Stimulated activated effector memory CD8-positive, alpha-beta T cell treated with anti-CD3 and anti-CD28 coated beads, Interleukin-12 subunit alpha, Interleukin-12 subunit beta, amount 100 ng/mL, for 72 hours (primary cell): Measurements from ENCODE around the gene MBNL2.
A peak's percentile ranks its signal among the peaks of the same experiment; 100 is the strongest.

Experiments
- ATAC-seq: fragments of 150-1000 bp; cut with Tn5 transposase; 2 replicates; pipeline ENCODE4 v1.10.0; 2021
- DNase-seq, 2 donors: peaks; one replicate each; pipeline ENCODE4 v3.0.0; 2021 to 2022; ENCODE audit warnings: low spot score in 2 of 2
- H3K27ac Mint-ChIP-seq: one replicate; pipeline ENCODE4 v1.8.0; 2022; ENCODE audit warnings: mild to moderate bottlenecking, mixed read lengths
- H3K36me3 Mint-ChIP-seq: one replicate; pipeline ENCODE4 v1.8.0; 2022; ENCODE audit warnings: mild to moderate bottlenecking, mixed read lengths
- H3K4me1 Mint-ChIP-seq: one replicate; pipeline ENCODE4 v1.8.0; 2022; ENCODE audit warnings: mixed read lengths
- H3K4me3 Mint-ChIP-seq: one replicate; pipeline ENCODE4 v1.8.0; 2022; ENCODE audit warnings: mild to moderate bottlenecking, mixed read lengths
- H3K9me3 Mint-ChIP-seq: one replicate; pipeline ENCODE4 v1.8.0; 2022; ENCODE audit warnings: mixed read lengths

MBNL2 gene

DNA sequence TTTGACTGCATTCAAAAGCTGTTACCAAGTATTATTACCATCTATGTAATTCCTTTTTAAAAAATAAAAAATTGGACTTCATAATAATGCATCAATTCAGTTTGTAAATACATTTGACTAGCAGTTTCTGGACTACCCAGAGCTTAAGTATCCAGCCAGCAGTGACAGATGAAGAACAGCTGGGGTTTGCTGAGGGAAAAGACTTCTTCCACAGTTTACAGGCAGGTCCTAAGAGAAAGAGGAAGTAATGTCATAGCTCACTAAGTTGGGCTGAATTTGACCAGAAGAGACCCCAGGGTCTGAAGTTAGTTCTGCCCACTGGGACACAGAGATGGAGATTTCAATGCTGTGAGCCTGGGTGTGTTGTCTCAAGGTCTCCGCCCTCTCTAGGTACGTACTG, 96.4 kb downstream of the MBNL2 start:
- Mint-ChIP-seq H3K36me3 (no peaks in the 10 kb centered on the region), H3K9me3 (no peaks in the 10 kb centered on the region), H3K4me1 (peaks cover 55% of the 10 kb centered on the region), H3K27ac (no peak overlapping the region), H3K4me3 (no peak overlapping the region)
- DNase-seq (no peak), ATAC-seq (no peak)

DNA sequence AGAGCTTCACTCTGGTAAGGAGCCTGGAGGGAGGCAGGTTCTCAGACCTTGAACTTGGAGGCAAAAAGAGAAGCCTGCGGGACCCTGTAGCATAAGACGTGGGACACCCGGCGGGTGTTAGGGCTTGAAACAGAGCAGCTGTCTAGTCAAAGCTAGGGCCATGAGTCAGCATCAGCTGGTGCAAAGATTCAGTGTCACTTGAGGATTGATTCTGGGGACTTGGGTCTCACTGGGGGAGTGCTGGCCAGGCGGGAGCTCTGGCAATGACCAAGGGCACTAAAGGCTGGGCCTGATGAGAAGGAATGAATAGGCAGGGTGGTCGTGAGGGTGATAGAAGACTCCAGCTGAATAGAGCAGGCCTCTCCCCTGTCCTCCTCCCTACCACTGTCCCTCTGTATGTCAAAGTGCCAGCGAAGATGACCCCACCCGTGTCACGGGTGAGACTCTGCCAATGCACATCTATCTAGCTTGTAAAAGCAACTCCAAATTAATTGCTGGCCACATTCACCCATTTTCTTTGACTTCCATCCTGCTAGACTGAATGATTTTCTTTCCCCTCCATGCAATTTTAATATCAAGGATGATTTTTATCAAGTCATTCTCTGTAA, 97.1 kb downstream of the MBNL2 start:
- Mint-ChIP-seq H3K36me3 (no peaks in the 10 kb centered on the region), H3K9me3 (no peaks in the 10 kb centered on the region), H3K4me3 (no peak overlapping the region), H3K27ac (peak overlapping the region; percentile 6), H3K4me1 (peaks cover 55% of the 10 kb centered on the region)
- ATAC-seq (no peak), DNase-seq (no peak)

DNA sequence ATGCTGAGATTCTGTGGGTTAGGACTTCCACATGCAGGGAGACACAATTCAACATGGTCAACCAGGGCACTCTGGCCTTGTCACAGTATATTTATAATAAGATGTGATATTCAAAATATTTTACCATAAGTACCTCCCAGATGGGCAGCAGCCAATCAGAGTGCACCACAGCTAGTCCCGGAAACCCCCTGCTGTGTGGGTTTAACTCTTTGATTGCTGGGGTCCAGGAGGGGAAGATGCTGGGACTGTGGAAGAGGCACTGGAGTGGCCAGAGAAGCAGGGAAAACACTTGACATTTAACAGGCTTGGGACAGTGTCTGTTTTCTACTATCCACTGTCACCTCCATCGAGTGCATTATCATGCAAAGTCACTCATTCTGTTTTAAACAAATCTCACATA, 99.0 kb downstream of the MBNL2 start:
- H3K9me3 Mint-ChIP-seq, result no peaks in the 10 kb centered on the region
- peak overlapping the region; percentile 36 for H3K27ac Mint-ChIP-seq
- H3K4me3 Mint-ChIP-seq, result no peak overlapping the region
- H3K36me3 Mint-ChIP-seq, result no peaks in the 10 kb centered on the region
- peaks cover 50% of the 10 kb centered on the region for H3K4me1 Mint-ChIP-seq
- DNase-seq (no peak), ATAC-seq (no peak)

DNA sequence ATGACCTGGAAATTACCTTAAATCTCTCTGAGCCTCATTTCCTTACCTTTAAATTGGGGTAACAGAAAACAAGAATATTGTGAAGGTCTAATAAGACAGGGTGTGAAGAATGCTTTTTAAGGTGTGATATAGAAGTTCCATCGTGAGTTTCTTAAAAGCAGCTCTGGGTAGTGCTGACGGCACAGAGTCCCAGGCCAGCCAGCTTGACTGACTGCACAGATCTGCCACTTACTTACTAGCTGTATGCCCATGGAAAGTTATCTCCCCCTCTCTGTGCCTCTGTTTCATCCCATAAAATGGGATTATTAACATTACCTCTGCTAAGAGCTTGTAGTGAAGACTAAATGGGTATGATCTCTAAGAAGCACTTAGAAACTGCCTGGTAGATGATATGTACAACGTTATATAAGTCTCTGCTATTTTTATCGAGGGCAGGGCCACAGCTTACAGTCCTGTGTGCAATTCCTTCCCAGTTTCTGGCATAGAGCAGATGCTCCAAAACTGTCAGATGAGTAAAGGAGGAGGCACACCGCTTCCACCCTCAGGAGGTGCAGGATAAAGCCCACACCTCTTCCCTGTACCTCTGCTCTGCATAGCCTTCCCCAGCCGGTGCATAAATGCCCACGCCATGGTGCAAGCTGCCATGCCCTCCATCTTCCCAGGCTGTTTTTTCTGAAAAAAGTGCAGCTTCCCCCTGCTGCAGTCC, 99.6 kb downstream of the MBNL2 start:
- no peak for ATAC-seq
- DNase-seq, result no peak
- H3K36me3 Mint-ChIP-seq, result no peaks in the 10 kb centered on the region
- H3K4me3 Mint-ChIP-seq, result no peak overlapping the region
- H3K4me1 Mint-ChIP-seq, result peaks cover 44% of the 10 kb centered on the region
- H3K27ac Mint-ChIP-seq, result peak overlapping the region; percentile 36
- H3K9me3 Mint-ChIP-seq, result no peaks in the 10 kb centered on the region

DNA sequence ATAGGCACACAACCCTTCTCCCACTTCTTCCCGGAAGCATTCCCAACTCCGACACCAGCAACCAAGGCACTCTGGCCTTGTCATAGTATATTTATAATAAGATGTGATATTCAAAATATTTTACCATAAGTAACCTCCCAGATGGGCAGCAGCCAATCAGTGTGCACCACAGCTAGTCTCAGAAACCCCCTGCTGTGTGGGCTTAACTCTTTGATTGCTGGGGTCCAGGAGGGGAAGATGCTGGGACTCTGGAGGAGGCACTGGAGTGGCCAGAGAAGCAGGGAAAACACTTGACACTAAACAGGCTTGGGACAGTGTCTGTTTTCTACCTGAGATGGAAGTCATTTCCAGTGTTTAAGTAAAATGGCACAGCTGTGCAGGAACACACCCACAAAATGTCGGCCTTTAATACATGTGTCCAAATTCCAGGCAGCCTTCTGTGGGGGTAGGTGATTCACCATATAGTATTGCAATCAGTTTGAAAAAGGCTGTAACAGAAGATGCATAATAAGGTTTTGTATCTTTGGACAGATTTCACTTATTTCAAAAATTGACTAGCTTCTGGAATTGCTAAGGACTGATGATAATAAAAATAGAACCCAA, 100.7 kb downstream of the MBNL2 start:
- Mint-ChIP-seq H3K36me3 (no peaks in the 10 kb centered on the region), H3K4me1 (peaks cover 52% of the 10 kb centered on the region), H3K4me3 (no peak overlapping the region), H3K27ac (no peak overlapping the region), H3K9me3 (no peaks in the 10 kb centered on the region)
- DNase-seq, result no peak
- no peak for ATAC-seq

DNA sequence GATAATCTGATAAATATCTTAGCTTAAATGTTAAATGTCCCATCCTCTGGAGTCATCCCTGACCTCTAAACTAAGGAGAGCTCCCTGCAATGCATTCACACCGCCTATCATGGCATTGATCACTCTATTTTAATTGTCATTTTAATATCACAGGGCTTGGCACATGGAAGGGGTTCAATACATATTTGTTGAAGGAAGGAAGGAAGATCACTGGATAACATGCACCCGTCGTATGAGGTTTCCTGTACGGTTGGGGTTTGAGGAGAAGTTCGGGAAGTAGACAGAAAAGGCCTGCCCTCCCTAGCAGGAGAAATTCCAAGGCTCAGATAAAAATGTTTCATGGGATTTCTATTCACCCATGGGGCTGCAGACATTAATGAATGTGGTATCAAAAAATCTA, 102.0 kb downstream of the MBNL2 start:
- no peak for ATAC-seq
- no peaks in the 10 kb centered on the region for H3K9me3 Mint-ChIP-seq
- no peak overlapping the region for H3K4me3 Mint-ChIP-seq
- no peak for DNase-seq
- H3K27ac Mint-ChIP-seq, result no peak overlapping the region
- peaks cover 46% of the 10 kb centered on the region for H3K4me1 Mint-ChIP-seq
- no peaks in the 10 kb centered on the region for H3K36me3 Mint-ChIP-seq

DNA sequence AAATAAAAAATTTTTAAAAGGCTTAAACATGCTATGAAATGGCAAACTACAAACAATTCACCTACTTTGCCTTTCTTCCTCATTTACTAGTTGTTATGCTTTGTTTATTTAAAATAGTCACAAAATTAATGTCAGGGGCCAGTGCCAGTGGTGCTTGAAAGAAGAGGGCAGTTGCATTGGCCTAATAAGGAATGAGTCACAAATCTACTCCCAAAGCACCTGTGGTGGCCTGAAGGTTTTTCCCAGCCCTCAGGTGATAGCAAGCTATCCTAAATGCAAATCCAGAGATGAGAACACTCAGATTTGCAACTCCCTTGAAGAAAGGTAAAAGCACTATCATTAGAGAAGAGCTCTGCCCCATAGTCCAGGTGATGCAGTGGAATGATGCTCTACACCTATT, 103.6 kb downstream of the MBNL2 start:
- Mint-ChIP-seq H3K4me1 (peaks cover 57% of the 10 kb centered on the region), H3K9me3 (no peaks in the 10 kb centered on the region), H3K36me3 (no peaks in the 10 kb centered on the region), H3K27ac (no peak overlapping the region), H3K4me3 (no peak overlapping the region)
- ATAC-seq (no peak), DNase-seq (no peak)

DNA sequence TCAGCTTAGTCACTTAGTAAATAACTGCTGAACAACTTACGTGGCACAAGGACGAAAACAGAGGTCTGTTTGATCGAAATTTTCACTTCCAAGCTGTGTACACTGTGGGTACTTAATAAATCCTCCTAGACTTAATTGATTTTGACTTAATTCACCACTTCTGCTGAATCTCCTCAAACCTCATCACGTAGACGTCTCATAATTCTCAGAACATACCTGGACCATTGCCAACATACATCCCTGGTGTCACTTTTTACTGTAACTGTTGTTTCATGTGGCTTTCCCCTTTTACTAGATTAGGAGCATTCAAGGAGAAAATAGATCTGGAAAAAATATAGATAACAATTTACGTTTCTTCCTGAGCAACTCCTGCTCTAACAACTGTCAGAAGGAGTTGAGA, 105.0 kb downstream of the MBNL2 start:
- H3K9me3 Mint-ChIP-seq, result no peaks in the 10 kb centered on the region

DNA sequence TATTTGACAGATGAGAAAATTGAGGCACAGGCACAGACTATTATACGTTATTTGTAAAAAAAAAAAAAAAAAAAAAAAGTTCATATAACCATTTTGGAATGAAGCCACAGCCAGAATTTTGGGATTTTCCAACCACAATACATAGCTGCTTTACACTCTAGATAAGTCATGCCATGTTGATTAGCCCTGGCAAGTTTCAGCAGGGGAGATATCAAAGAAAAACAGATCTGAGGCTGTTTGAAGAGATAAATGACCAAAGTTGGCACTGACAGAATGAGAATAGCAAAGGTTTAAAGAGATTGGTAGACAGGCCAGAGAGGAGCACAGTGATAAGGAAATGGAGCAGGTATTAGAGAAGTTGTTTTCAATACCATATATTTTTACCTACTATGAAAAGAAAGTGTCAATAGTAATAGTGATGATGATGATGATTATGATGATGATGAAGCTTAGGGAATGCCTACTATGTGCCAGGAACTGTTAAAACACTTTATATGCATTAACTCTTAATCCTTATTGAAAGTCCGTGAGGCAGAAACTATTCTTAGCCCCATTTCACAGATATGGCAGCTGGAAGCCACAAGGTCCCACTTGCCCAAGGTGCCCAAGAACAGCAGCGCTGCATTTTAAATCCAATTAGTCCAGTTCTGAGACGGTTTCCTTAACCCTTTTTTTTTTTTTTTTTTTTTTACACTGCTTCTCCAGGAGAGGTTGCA, 105.5 kb downstream of the MBNL2 start:
- Mint-ChIP-seq H3K4me3 (no peak overlapping the region), H3K27ac (peak overlapping the region; percentile 23), H3K4me1 (peaks cover 41% of the 10 kb centered on the region), H3K36me3 (no peaks in the 10 kb centered on the region), H3K9me3 (no peaks in the 10 kb centered on the region)
- ATAC-seq, result no peak
- DNase-seq, result no peak

More for the DNA sequence above, 105.0 kb downstream of the MBNL2 start:
- H3K4me3 Mint-ChIP-seq, result no peak overlapping the region
- DNase-seq (no peak), ATAC-seq (no peak)
- peaks cover 47% of the 10 kb centered on the region for H3K4me1 Mint-ChIP-seq
- peak overlapping the region; percentile 23 for H3K27ac Mint-ChIP-seq
- no peaks in the 10 kb centered on the region for H3K36me3 Mint-ChIP-seq

DNA sequence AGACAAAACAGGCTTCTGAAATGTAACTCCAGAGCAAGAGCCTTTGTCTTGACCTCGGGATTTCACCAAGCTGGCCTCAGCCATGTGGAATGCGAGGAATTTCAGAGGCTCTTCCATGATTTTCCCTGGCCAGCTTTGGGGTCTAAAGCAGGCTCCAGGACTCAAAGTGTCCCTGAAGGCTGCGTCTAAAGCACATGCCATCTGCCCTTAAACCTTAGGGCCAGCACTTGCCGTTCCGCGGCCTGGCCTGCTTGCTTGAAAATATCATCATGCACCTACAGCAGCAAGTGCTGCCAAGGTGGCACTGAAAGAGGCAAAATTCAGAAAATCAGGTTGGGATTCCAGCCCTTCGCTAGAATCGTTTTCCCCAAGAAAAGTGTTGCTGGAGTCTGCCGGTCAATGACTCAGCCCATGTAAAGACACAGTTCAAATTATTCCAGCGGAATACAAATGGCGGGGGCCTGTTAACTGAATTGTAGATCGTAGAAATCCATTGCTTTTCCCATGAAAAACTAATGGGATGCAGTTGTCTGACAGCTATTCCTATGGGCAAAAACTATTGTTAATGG, 106.2 kb downstream of the MBNL2 start:
- DNase-seq, result no peak
- Mint-ChIP-seq H3K9me3 (no peaks in the 10 kb centered on the region), H3K27ac (peak overlapping the region; percentile 23), H3K4me1 (peaks cover 39% of the 10 kb centered on the region), H3K4me3 (no peak overlapping the region), H3K36me3 (no peaks in the 10 kb centered on the region)
- no peak for ATAC-seq

DNA sequence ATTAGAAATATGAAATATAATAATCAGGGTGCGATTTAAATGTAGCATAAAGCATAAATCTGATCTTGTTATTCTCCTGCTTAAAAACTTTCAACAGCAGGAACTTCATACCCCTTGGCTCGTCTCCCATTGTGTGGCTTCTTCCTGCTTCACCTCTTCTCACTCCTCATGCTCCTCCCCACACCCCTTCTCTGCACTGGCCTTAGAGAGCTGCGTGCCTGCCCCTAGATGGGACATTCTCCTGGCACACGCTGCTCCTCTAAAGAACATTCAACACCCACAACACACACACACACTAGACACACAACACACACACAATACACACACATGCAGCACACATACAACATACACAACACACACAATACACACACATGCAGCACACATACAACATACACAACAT, 107.2 kb downstream of the MBNL2 start:
- no peak for ATAC-seq
- Mint-ChIP-seq H3K4me1 (peaks cover 34% of the 10 kb centered on the region), H3K36me3 (peaks cover 2% of the 10 kb centered on the region), H3K9me3 (no peaks in the 10 kb centered on the region), H3K27ac (peak overlapping the region; percentile 49), H3K4me3 (no peak overlapping the region)
- no peak for DNase-seq

DNA sequence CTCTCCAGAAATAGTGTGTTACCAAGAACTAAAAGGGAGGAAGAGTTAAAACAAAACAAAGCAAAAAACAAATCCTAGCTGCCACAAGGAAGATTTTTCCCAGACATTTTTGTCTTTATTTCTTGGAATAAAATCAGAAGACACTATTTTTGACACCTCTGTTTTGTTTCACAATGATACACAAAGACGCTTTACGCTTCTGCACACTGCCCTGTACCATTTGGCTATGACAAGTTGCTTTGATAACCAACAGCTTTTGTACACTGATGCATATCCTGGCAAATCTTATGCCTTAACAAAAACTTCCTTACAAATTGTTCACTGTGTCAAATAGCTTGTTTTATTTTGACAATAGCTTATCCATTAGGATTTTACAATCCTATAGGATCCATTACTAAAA, 108.3 kb downstream of the MBNL2 start:
- H3K27ac Mint-ChIP-seq, result no peak overlapping the region
- no peaks in the 10 kb centered on the region for H3K9me3 Mint-ChIP-seq
- ATAC-seq (no peak), DNase-seq (no peak)
- H3K4me1 Mint-ChIP-seq, result peaks cover 26% of the 10 kb centered on the region
- H3K4me3 Mint-ChIP-seq, result no peak overlapping the region
- H3K36me3 Mint-ChIP-seq, result peaks cover 13% of the 10 kb centered on the region

DNA sequence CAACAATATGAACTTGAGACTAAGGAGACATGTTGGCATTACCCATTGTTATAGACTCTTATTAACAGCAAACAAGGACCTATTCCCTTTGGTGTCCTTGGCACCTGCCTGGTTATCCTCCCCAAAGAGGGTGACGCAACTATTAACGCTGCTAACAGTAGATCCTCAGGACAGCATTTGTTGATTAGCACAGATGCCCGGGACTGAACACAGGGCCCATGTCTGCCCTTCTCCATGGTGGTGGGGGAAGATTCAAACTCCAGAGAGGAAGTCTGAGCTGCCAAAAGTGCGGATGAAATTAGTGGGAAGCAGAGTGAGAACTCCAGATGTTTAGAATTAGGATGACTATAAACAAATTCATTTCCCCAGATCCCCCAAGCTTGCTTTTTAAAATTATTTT, 110.6 kb downstream of the MBNL2 start:
- Mint-ChIP-seq H3K4me3 (no peak overlapping the region), H3K9me3 (no peaks in the 10 kb centered on the region), H3K4me1 (peaks cover 16% of the 10 kb centered on the region), H3K27ac (no peak overlapping the region), H3K36me3 (peaks cover 15% of the 10 kb centered on the region)
- DNase-seq, result no peak
- ATAC-seq, result no peak

DNA sequence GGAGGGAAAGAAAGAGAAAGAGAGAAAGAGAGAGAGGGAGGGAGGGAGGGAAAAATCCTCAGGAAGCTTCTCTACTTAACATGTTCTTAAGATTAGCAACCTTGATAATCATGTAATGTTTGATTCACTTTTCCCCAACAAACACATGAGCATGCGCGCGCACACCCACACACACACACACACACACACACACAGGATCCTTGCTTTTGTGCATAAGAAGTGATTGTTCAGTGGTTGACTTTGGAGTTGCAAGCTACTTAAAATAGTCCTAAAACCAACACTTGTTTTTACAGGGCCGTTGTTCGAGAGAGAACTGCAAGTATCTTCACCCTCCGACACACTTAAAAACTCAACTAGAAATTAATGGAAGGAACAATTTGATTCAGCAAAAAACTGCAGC, 111.8 kb downstream of the MBNL2 start:
- no peak overlapping the region for H3K27ac Mint-ChIP-seq
- no peaks in the 10 kb centered on the region for H3K9me3 Mint-ChIP-seq
- no peak for ATAC-seq
- peaks cover 15% of the 10 kb centered on the region for H3K4me1 Mint-ChIP-seq
- no peak for DNase-seq
- H3K36me3 Mint-ChIP-seq, result peaks cover 15% of the 10 kb centered on the region
- no peak overlapping the region for H3K4me3 Mint-ChIP-seq

DNA sequence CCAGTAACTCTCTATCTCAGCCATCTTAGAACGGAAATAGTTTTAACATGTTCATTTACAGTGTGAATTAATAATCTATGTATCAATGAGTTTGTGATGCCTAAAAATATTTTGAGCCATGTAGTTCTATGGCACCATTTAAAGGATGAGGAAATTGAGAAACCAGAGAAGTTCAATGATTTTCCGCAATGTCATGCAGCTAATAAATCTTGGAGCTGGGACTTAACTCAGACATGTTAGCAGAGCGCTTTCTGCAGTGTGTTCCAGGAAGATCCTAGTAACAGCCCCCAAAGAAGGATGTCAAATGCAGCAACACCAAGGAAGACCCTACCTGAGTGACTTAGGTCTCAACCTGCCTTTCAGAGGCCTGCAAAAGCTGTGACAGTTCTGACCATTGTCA, 112.6 kb downstream of the MBNL2 start:
- no peak for DNase-seq
- Mint-ChIP-seq H3K4me3 (no peak overlapping the region), H3K27ac (no peak overlapping the region), H3K36me3 (peaks cover 15% of the 10 kb centered on the region), H3K9me3 (no peaks in the 10 kb centered on the region), H3K4me1 (peaks cover 9% of the 10 kb centered on the region)
- ATAC-seq, result no peak
